ENCODE results near the gene ETFA. TPM values are rescaled to one million over a fixed set of nuclear protein-coding genes. Genes with fewer than 3 reads are reported as not detected.

ETFA gene
- polyA plus RNA-seq, 3 donors: 62.1 to 178 (median 166) TPM

DNA sequence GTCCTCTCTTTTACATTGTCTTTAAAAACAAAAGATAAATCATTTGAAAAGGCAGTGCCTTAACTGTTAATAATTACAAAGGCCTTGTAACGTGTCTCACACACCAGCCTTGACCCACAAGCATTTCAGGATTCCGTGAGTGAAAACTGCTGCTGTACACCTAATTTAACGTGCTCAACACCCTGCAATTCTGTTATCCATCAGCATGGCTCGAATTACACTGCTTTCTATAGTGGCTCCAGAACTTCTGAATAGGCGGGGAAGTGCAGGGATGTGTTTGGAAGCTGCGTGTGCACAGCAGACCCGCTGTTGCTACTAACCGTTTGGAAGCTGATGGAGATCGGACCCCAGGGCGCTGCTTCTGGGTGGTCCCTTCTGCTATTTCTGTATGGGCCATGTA lies 9.9 kb upstream of the ETFA start:
- Histone ChIP-seq H3K79me2 (ENCODE audit: insufficient read depth, low read length) (no peaks in the 10 kb centered on the region), H4K20me1 (ENCODE audit: insufficient read depth, low read length) (no peaks in the 10 kb centered on the region), H3K9me3 (replicated peaks in 1 of 2; ENCODE audit: control insufficient read depth in 1 of 2, insufficient read depth in 1 of 2, low read length in 2 of 2) (no peaks in the 10 kb centered on the region), H3K9ac (ENCODE audit: insufficient read depth, low read length, poor library complexity, severe bottlenecking) (no peak overlapping the region), H3K4me2 (replicated peaks; ENCODE audit: extremely low read depth, low read length, poor library complexity, severe bottlenecking) (no peak overlapping the region), H3K27me3 (ENCODE audit: control insufficient read depth in 2 of 2, insufficient read depth in 2 of 2, low read length in 2 of 2) (peaks cover 7 to 21% of the 10 kb centered on the region in 2 donors), H3K4me3 (replicated peaks in 1 of 3; ENCODE audit: low read depth in 2 of 3, low read length in 3 of 3) (no peak overlapping the region), H3K4me1 (ENCODE audit: control insufficient read depth in 1 of 2, insufficient read depth in 2 of 2, low read length in 2 of 2) (no peaks in the 10 kb centered on the region), H2AFZ (ENCODE audit: insufficient read depth, low read depth, low read length, poor library complexity, severe bottlenecking) (no peak overlapping the region), H3K36me3 (replicated peaks in 1 of 2; ENCODE audit: control insufficient read depth in 1 of 2, insufficient read depth in 2 of 2, low read length in 2 of 2) (no peaks in the 10 kb centered on the region), H3K27ac (ENCODE audit: low read depth in 1 of 2, low read length in 2 of 2) (no peak overlapping the region)
- intact Hi-C loops (cut with micrococcal nuclease): no loop called here
- H3K27ac Mint-ChIP-seq: no peak overlapping the region
- 98% methylated on average over 8 of the region's 10 CpGs for WGBS (ENCODE audit: insufficient coverage)
- H3K4me1 Mint-ChIP-seq: no peaks in the 10 kb centered on the region
- peaks cover 28 to 42% (median 36%) of the 10 kb centered on the region in 3 donors for H3K27me3 Mint-ChIP-seq (ENCODE audit: low read depth in 3 of 3)
- no peak for DNase-seq
- TF ChIP-seq, protein P1, sequence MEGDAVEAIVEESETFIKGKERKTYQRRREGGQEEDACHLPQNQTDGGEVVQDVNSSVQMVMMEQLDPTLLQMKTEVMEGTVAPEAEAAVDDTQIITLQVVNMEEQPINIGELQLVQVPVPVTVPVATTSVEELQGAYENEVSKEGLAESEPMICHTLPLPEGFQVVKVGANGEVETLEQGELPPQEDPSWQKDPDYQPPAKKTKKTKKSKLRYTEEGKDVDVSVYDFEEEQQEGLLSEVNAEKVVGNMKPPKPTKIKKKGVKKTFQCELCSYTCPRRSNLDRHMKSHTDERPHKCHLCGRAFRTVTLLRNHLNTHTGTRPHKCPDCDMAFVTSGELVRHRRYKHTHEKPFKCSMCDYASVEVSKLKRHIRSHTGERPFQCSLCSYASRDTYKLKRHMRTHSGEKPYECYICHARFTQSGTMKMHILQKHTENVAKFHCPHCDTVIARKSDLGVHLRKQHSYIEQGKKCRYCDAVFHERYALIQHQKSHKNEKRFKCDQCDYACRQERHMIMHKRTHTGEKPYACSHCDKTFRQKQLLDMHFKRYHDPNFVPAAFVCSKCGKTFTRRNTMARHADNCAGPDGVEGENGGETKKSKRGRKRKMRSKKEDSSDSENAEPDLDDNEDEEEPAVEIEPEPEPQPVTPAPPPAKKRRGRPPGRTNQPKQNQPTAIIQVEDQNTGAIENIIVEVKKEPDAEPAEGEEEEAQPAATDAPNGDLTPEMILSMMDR (IDR thresholded peaks at IDR 0.05): no peak
- H3K4me3 Mint-ChIP-seq: no peak overlapping the region
- peaks cover 0 to 1% (median 0%) of the 10 kb centered on the region in 7 donors for H3K9me3 Mint-ChIP-seq
- no peaks in the 10 kb centered on the region for H3K36me3 Mint-ChIP-seq

DNA sequence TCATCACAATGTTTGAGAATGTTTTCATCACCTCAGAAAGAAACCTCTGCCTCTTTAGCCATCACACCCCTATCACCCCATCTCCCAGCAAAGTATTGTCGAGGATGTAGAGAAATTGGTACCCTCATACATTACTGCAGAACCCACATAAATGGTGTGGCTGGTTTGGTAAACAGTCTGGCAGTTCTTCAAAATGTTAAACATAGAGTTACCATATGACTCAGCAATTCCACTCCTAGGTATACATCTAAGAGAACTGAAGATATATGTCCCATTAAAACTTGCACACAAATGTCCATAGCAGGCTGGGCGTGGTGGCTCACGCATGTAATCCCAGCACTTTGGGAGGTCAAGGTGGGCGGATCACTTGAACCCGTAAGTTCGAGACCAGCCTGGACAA lies 8.7 kb upstream of the ETFA start:
- H2AFZ ChIP-seq (ENCODE audit: insufficient read depth, low read depth, low read length, poor library complexity, severe bottlenecking): no peak overlapping the region
- Mint-ChIP-seq H3K27ac (no peak overlapping the region), H3K27me3 (ENCODE audit: low read depth in 3 of 3) (peaks cover 26 to 36% (median 28%) of the 10 kb centered on the region in 3 donors), H3K4me1 (no peaks in the 10 kb centered on the region), H3K9me3 (peaks cover 0 to 2% (median 0%) of the 10 kb centered on the region in 7 donors), H3K36me3 (no peaks in the 10 kb centered on the region), H3K4me3 (no peak overlapping the region)
- no peak overlapping the region for H3K9ac ChIP-seq (ENCODE audit: insufficient read depth, low read length, poor library complexity, severe bottlenecking)
- TF ChIP-seq, protein P1 (IDR thresholded peaks at IDR 0.05): no peak
- no peaks in the 10 kb centered on the region for H3K4me1 ChIP-seq (ENCODE audit: control insufficient read depth in 1 of 2, insufficient read depth in 2 of 2, low read length in 2 of 2)
- no peak overlapping the region for H3K27ac ChIP-seq (ENCODE audit: low read depth in 1 of 2, low read length in 2 of 2)
- no peaks in the 10 kb centered on the region for H4K20me1 ChIP-seq (ENCODE audit: insufficient read depth, low read length)
- no peak overlapping the region for H3K4me3 ChIP-seq (replicated peaks in 1 of 3; ENCODE audit: low read depth in 2 of 3, low read length in 3 of 3)
- intact Hi-C loops (cut with micrococcal nuclease): no loop called here
- H3K36me3 ChIP-seq (replicated peaks in 1 of 2; ENCODE audit: control insufficient read depth in 1 of 2, insufficient read depth in 2 of 2, low read length in 2 of 2): no peaks in the 10 kb centered on the region
- WGBS (ENCODE audit: insufficient coverage): 100% methylated on average over 3 of the region's 6 CpGs
- H3K27me3 ChIP-seq (ENCODE audit: control insufficient read depth in 2 of 2, insufficient read depth in 2 of 2, low read length in 2 of 2): peaks cover 3 to 10% of the 10 kb centered on the region in 2 donors
- no peaks in the 10 kb centered on the region for H3K79me2 ChIP-seq (ENCODE audit: insufficient read depth, low read length)
- no peak for DNase-seq
- H3K9me3 ChIP-seq (replicated peaks in 1 of 2; ENCODE audit: control insufficient read depth in 1 of 2, insufficient read depth in 1 of 2, low read length in 2 of 2): no peaks in the 10 kb centered on the region
- no peak overlapping the region for H3K4me2 ChIP-seq (replicated peaks; ENCODE audit: extremely low read depth, low read length, poor library complexity, severe bottlenecking)
